Jurkat, Clone E6-1 (cell line): ENCODE measurements around the gene EIF2A.

Experiments
- DNase-seq: peaks from one replicate; pipeline ENCODE4 v3.0.0-alpha.2; 2011; ENCODE audit warnings: low read depth, low spot score
- H3K4me3 ChIP-seq: 2 replicates; pipeline ENCODE4 v1.5.1; 2011; ENCODE audit warnings: mild to moderate bottlenecking, low read length, control low read depth, moderate library complexity

EIF2A gene

DNA sequence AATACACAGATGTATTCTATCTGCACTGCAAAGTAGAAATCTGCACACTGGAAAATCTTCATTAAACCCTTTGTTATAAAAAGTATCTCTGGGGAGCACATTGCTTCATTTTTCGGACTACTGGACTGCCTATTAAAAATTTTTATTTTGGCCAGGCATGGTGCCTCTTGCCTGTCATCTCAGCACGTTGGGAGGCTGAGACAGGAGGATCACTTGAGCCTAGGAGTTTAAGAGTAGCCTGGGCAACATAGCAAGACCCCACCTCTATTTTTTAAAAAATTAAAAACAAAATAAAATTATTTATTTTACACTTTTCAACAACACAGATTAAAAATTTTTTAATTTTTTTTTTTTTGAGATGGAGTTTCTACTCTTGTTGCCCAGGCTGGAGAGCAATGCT is 6.3 kb upstream of the EIF2A start:
- H3K4me3 ChIP-seq, result no peak overlapping the region
- no peak for DNase-seq

DNA sequence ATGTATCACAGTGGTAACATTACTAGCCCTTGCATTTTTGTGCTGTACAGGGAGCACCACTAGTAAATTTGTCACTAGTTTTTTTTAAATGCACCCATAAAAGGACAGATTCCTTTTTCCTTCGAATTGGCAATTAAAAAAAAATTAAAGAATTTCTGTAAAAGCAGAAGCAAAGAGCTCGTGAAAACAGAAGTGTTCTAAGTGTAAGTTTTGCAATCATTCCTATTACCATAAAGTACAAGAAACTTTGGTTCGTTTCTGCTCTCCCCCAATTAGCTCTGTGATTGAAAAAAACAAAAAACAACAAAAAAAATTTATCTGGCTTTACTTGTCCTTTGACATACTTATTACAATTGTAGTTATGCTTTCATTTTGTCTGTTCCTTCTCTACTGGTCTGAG is 5.6 kb upstream of the EIF2A start:
- DNase-seq, result no peak
- H3K4me3 ChIP-seq, result no peak overlapping the region

DNA sequence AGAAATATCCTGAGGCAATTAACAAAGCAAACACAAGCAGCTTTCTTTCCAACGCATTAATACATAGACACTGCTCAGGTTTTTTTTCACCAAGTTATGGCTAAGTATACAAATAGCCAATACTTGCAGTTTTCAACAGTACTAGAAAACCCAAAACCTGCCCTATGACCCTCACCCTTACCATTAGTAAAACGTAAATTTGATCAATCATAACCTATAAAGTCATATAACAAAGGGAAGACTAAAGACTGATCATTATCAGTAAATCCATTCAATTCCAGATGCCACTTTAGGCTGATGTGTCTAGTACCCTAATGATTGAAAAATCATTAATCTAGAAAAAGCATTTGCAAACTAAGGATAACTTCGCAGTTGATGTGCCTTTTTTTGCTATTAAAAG is 3.5 kb upstream of the EIF2A start:
- no peak overlapping the region for H3K4me3 ChIP-seq
- no peak for DNase-seq

DNA sequence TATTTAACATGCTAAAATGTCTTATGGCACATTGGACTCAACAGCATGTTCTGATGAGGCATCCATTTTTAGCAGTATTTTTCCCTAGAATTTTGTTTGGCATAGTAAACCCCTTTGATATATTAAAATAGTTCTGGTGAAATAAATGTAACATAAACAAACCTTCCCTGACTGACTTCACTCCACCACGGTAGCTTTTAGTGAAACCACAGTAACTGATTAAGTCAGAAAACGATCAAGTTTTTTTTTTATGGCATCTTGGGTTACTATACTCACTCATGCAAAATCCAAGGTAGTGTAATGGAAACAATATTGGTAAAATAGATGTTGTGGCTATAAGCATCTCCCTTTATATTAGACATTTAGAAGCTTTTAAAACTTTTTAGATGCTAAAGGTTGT is 3.1 kb upstream of the EIF2A start:
- no peak for DNase-seq
- H3K4me3 ChIP-seq, result no peak overlapping the region

DNA sequence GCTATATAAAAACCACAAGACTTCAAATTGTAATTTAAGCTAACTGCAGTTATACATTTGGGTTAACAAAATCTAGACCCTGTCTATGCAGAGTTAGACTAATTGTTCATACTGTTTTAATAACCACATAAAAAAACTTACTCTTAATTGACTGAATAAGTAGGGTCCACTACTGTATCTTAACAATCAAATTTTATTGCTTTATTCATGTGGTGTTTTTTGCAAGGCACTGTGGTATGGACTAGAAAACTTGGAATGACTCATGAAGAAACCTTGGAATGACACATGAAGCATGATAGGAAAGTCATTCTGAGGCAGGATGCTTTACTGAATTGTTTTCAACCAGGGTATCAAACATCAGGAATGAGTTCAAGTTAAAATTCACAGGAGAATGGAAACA is 2.5 kb upstream of the EIF2A start:
- no peak overlapping the region for H3K4me3 ChIP-seq
- no peak for DNase-seq

DNA sequence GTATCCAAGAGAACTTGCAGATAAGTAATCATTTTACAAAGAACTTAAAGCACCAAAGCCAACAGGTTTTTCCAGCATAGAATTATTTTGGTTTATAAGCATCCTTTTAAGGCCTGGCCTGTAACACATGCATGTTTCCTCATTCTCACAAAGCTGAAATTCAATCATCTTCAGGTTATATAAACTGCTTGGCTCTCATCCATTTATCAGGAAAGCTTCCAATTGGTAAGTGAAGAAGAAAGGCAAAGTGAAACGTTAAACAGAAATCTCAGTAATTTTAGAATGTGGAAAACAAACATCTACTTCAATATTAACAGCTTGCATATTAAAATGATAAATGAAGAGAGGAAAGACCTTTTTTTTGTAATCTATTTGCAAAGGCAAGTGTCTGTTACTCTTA is 1.9 kb upstream of the EIF2A start:
- no peak for DNase-seq
- H3K4me3 ChIP-seq, result peak overlapping the region; percentile 89

DNA sequence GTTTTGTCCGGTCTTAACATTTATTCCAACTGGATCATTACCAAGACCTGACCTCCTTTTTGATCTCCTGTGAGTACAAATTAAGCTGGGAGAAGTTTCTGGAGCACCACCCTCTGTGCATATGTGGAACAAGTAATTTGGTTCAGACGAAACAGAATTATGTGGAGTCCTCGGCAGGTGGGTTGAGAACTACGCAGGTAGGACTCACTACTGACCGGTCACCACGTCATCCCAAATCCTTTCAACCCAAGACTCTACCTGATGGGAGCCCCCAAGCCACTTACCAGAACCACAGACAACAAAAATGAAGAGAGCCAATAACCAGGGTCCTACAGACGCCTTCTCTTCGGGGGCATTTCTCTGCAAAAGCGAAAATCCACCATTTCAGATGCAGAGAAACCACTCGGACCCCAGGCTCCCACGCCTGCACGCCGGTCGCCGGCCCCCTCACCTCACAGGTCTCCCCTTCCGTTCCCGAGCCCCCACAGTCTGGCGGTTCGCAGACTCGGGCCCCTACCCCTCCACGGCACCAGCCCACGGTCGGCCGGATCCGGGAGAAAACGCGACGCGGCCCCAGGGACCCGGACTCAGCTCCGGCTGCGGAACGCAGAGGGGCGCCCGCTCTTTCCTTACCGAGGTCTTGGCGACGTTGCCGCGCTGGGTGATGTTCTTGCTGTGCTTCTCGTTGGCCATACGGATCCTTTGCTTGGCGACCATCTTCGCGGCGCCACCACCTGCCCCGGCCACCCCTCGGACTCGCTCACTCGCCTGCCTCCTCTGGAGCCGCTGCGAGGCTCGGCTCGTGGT is 965 bp upstream of the EIF2A start:
- peak overlapping the region; percentile 89 for H3K4me3 ChIP-seq
- no peak for DNase-seq

DNA sequence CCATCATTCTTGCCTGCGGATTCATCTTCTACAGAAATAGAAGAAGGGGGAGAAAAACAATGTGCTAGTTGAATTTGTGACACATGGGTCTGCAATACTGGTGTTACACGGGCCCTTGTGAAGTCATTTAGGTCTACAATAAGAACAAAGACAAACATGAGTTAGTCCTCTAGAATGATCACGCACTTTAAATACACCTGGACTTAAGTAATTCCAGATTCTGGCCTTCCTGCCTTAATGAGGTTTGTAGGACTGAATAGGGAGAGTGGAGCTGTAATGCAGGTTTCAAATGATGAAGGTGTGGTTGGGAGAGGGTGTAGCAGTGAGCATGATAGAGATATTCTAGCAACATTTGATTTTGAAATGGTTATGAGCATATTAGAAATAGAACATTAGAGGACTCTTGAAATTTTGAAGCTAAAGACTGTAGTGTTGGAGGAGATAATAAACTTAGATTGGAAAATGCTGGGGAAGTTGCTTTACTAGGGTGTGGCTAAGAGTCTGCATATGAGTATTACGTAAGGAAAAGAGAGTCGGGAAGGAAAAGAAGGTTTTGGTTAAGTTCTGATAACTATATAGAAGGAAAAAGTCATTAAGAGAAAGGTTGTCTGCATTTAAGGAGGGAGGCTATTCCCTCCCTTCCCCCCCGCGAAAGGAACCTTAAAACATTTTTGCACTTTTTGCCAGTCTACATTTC is 606 bp downstream of the EIF2A start:
- peak overlapping the region; percentile 95 for H3K4me3 ChIP-seq
- DNase-seq, result no peak

DNA sequence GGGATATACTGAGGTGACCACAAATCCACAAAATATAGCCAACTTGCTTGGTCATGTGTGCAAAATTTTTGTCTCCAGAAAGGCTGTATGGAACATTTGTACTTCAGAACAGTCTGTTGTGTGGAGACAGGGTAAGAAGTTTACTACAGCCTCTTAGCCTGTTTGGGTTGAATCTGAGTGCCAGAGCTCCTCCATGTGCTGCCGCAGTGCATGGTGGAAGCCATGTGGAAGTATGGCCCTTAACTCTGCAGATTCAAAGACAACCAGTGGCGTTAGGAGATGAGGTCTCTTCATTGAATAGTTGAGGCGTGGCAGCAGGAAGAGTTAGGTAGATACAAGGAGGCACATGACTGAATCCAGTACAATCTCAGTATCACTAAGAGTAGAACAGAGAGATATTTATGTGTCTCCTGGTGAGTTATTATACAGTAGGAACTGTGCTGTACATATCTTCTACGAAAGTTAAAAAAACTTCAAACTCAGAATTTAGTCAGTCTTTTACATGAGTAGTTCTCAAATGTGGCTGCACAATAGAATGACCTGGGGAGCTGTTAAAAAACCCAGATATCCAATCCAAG is 9.4 kb downstream of the EIF2A start:
- DNase-seq, result no peak
- no peak overlapping the region for H3K4me3 ChIP-seq

DNA sequence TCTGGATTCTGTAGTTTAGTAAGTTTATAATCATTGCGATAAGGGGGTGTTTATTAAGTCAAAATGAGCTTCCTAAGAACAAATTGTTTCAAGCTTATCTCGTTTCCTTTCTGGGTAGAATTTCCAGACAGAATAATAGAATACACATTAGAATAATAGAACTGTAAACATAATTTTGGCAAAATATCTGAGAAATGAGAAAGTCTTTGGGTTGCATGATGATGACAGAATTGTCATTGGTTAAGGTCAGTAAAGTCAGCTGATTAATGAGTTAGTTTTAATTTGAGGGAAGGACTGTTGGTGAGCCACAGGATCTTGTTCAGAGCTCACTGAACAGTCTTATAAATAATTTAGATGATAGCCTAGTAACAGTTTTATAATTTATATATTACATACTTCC is 10.2 kb downstream of the EIF2A start:
- DNase-seq, result no peak
- H3K4me3 ChIP-seq, result no peak overlapping the region

DNA sequence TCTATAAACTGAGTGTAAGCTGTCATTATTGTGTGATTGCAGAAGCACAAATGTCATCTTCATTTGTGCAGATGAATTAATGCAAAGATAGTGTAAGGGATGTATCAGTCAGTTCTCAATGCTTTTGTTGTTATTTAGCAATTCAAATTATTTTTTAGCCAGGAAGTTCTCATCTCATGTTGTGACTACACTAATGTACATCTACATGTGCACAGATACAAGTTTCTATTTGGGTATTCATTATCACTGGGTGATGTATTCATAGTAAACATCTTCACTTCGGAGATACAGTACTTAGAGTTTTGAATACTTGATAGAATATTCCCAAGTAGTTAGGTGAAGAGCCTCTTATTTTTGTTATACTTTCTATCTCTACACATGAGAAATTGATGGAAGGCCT is 11.1 kb downstream of the EIF2A start:
- no peak overlapping the region for H3K4me3 ChIP-seq
- no peak for DNase-seq

DNA sequence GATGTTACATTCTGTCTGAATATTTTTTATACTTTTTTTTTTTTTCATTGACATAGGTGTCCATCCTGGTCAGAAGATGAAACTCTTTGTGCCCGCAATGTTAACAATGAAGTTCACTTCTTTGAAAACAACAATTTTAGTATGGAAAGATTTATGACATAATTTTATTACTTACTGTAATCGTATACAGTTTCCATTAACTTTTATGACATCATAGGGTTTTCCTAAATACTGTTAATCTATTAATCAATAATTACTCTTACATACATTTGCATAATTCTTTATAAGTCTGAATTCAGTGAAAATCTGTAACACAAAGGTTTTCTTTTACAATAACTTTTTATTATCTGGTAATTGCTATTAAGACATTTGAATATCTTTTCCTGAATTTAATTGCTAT is 17.7 kb downstream of the EIF2A start:
- H3K4me3 ChIP-seq, result no peak overlapping the region
- DNase-seq, result no peak

DNA sequence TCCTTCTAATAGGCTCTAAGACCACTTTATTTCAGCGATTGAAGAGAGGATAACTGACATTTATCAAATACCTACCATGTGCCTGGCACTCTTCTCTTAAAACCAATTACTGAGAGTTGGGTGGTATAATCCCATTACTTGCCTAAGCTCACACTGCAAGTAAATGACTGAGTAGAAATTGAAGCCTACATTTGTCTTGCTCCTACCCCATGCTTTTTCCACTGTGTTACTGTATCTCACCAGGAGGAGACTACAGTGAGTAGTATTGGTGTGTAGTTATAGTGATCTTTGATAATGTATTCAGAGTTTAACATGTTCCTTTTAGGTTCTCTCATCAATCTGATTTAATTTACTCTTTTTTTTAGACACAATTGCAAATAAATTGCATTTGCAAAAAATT is 20.7 kb downstream of the EIF2A start:
- no peak overlapping the region for H3K4me3 ChIP-seq
- DNase-seq, result no peak

DNA sequence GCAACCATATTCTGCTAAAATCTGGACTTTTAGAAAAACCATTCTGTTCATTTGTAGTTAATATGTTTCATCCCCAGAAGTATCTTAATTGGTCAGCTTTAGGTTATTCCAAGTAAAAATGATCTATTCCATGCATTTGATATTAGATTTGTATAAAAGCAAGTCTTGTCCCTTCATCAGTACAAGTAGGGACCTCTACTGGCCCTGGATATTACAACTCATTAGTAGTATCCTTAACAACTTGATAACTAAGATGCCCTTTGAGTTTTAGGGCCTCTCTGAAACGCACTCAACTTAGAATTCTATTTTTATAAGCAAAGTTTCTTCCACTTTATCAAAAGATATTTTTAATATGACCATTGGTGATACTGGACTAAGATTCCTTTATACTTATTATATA is 31.3 kb downstream of the EIF2A start:
- H3K4me3 ChIP-seq, result no peak overlapping the region
- DNase-seq, result no peak

DNA sequence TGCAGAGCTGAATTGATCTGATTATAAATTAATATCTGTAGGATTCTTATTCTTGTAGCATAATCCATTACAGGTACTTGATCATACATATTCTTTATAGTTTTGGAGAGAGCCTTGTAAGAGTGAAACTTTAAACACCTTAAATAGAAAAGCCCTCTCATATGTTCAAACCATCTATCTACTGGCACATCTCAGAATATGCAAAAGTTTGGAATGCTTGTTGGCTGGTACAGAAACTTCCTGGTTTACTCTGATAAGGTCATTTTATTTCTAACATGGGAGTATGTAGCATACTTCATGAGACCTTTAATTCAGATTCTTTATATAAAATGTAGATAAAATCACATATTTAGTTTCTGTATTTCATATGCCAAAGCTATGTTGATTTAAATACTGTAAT is 34.6 kb downstream of the EIF2A start:
- no peak overlapping the region for H3K4me3 ChIP-seq
- DNase-seq, result no peak

DNA sequence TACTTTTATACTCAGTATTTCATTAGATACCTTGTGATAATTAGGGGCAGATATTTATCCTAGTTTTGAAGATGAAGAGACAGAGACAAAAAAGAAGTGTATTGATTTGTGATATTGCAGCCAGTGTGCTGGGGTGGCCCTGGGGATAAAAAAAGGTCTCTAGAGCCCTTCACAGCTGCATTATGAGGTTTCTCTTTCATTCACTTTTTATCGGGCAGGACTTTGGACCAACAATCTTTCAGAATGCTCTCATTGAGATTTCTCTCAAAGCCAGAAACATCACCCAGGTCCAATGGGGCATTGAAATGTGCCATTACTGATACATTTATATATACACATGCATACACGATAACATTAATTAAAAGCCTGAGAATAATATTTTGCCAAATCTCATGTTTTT is 36.0 kb downstream of the EIF2A start:
- DNase-seq, result no peak
- no peak overlapping the region for H3K4me3 ChIP-seq

DNA sequence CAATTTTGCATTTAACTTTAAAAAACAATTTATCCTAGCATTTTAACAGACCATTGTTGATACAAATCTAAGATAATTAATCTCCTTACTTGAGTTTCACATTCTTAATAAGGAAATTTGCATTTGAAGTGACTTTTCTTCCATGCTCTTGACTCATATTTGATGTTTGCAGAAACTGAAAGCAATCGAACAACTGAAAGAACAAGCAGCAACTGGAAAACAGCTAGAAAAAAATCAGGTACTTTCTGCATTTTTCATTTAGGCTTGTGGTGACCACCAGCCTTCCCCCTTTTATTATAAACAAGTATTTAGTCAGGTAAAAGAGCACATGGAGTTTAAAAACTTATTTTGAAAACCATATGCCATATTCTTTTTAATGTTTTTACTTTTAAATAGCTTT is 36.4 kb downstream of the EIF2A start:
- no peak overlapping the region for H3K4me3 ChIP-seq
- no peak for DNase-seq

DNA sequence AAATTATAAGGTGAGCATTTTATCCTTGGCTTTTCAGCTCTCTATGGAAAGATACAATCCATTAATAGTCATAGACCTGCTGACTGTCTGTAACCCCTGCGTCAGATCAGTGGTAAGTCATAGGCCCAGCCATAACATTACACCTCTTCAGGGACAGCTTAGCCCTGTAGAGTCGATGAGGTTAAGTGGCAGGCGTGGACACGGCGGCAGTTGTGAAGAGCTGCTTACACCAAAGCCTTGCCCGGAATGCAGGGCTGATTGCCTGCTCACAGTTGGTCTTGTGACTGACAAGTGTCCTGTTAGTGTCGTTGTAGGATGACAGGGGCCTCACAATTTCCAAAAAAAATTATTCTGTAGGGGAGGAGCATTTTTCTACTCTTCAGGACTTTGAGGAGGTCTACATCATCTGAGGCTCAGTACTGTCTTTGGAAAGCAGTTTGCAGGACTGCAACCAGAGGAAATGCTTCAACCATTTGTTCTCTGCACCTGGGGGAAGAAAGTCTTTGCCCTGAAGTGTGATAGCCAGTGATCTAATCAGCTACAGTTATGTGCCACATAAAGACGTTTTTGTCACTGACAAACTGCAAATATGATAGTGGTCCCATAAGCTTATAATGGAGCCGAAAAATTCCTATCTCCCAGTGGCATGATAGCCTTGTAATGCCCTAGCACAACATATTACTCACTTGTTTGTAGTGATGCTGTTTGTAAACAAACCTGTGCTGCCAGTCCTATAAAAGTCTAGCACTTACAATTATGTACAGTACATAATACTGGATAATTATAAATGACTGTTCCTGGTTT is 41.6 kb downstream of the EIF2A start:
- peak overlapping the region; percentile 11 for H3K4me3 ChIP-seq
- peak; percentile 81 for DNase-seq

DNA sequence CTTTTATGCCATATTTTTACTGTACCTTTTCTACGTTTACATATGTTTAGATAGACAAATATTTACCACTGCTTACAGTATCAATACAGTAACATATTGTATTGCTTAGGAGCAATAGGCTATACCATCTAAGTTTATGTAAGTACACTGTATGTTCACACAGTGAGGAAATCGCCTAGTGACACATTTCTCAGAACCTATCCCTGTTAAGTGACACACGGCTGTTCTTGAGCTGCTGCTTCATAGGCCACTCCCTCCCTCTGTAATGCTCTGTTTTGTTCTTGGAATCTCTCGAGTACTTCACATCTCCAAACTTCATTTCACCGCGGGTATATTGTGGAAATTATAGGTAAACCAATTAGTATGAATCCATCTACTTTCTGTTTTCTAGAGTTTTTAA is 43.2 kb downstream of the EIF2A start:
- H3K4me3 ChIP-seq, result no peak overlapping the region
- peak; percentile 30 for DNase-seq

DNA sequence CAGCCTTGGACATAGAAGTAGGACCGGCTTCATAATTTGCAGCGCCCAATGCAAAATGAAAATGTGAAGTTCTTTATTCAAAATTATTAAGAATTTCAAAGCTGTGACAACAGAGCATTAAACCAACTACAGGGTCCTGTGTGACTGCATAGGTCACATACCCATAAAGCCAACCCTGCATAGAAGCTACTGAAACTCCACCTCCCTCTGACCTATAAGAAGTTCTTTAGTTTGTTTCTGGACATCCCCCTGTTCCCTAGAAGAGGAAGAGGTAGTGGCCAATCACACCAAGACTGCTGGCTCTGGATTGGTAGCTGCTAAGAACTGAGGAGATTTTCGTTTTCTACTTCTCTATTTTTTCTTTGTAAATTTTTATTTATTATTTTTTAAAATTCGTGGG is 47.6 kb downstream of the EIF2A start:
- no peak overlapping the region for H3K4me3 ChIP-seq
- DNase-seq, result no peak
